ENCODE data around the gene RBM39. TPM values are rescaled to one million over a fixed set of nuclear protein-coding genes. Genes with fewer than 3 reads are reported as not detected.

RBM39 gene
- total and polyA plus RNA-seq, 9 of the 15 experiments (the other 6 are each of a cell fraction or from before 2014, with no cell fraction given): 143 to 319 (median 228) TPM

DNA sequence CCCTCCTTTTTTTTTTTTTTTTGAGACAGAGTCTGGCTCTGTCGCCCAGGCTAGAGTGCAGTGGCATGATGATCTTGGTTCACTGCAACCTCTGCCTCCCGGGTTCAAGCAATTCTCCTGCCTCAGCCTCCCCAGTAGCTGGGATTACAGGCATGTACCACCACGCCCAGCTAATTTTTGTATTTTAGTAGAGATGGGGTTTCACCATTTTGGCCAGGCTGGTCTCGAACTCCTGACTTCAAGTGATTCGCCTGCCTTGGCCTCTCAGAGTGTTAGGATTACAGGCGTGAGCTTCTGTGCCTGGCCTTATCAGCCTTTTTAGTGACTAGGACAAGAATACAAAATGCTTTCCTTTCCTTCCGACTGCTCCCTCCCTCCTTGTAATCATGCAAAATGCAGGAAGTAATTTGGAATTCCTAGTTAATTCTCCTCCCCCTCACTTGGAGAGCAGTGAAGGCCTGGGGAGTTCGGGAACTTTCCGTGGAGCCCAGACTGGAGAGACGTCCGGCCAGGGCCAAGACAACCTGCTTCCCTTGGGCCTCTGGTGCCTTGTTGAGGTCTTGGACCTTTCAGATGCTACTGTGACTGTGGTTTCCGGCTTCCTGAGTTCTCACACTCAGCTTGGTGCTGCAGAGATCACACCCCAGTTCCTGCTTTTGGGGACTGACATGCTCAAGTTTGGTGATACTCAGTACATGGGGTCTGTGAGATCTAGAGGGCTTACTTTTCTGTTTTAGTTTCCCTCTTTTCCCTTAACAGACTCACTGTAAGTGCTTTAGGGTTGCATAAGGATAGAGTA, 25.8 kb upstream of the RBM39 start:
- Histone ChIP-seq H3K27ac (ENCODE audit: extremely low read depth, low read depth, low read length) (peak overlapping the region; percentile 63; the same call in 2 of the 3 replicates), H3K4me3 (no peak overlapping the region), H3K9me1 (ENCODE audit: control insufficient read depth, insufficient read depth, low read length) (no peaks in the 10 kb centered on the region), H2AFZ (ENCODE audit: low read depth, low read length) (peak overlapping the region; percentile 98), H3K27me3 (ENCODE audit: control insufficient read depth in 2 of 2, insufficient read depth in 2 of 2, low read length in 2 of 2) (no peaks in the 10 kb centered on the region), H3K36me3 (ENCODE audit: control insufficient read depth, insufficient read depth, low read length) (no peaks in the 10 kb centered on the region), H3K9me3 (replicated peaks; ENCODE audit: control insufficient read depth, insufficient read depth, low read depth, low read length) (no peaks in the 10 kb centered on the region), H3K79me2 (ENCODE audit: control insufficient read depth, insufficient read depth, low read length) (peaks cover 8% of the 10 kb centered on the region), H3K4me1 (replicated peaks in 1 of 2; ENCODE audit: control insufficient read depth in 2 of 2, insufficient read depth in 2 of 2, low read length in 2 of 2) (peaks cover 14 to 25% of the 10 kb centered on the region in 2 experiments), H4K20me1 (replicated peaks; ENCODE audit: control insufficient read depth, insufficient read depth, low read length) (no peaks in the 10 kb centered on the region), H3K4me2 (ENCODE audit: insufficient read depth, low read length) (peak overlapping the region; percentile 48), H3K9ac (ENCODE audit: insufficient read depth in 1 of 2, low read depth in 2 of 2, low read length in 2 of 2) (peak overlapping the region; percentile 20 to 85; a peak in 2 of 4 replicates)
- DNase-seq (ENCODE audit: extremely low read depth in 1 of 4, low spot score in 3 of 4) (peak in 2 of 4 experiments; percentile 20 to 42), ATAC-seq (no peak), FAIRE-seq (no peak)
- BruUV-seq (replicated peaks): no TSS peak
- ChIA-PET POLR2A (interaction anchor here (1.4 to 2.6 kb wide), 3 partner anchors 9 to 26 kb away, joined by 6 to 32 read pairs (median 10); partner anchors contain the start of gene RBM39), CTCF (ENCODE audit: low intra/inter-chr PET ratio) (no interaction called here)
- in situ Hi-C loops (cut with MboI): no loop called here
- 48% methylated on average over 10 of the region's 12 CpGs for WGBS (ENCODE audit: insufficient coverage, low coverage, missing lambda C conversion rate)
- intact Hi-C loops (cut with micrococcal nuclease): no loop called here
- TF ChIP-seq NRF1 (conservative IDR thresholded peaks at IDR 0.05 in 1 of 2, IDR thresholded peaks at IDR 0.05 in 1 of 2) (0 out of 4 replicates have a peak, but pooled peaks of 1 of the 2 experiments have one; percentile 17), MAZ (CRISPR knock-in tag; conservative IDR thresholded peaks at IDR 0.05 in 1 of 2, IDR thresholded peaks at IDR 0.05 in 1 of 2) (0 out of 4 replicates have a peak, but pooled peaks of 1 of the 2 experiments have one; percentile 16), ZBTB17 (CRISPR knock-in tag; IDR thresholded peaks at IDR 0.05) (no peak), ZFX (CRISPR knock-in tag; IDR thresholded peaks at IDR 0.05) (peak; percentile 51), ETV1 (tag; conservative IDR thresholded peaks at IDR 0.05; ENCODE audit: low read depth) (peak; percentile 66), MYBL2 (IDR thresholded peaks at IDR 0.05; ENCODE audit: low read depth) (no peak), MYBL2 (CRISPR knock-in tag; IDR thresholded peaks at IDR 0.05; ENCODE audit: borderline replicate concordance) (no peak), L3MBTL2 (IDR thresholded peaks at IDR 0.05) (0 out of 2 replicates have a peak, but pooled peaks have one; percentile 19), KAT7 (CRISPR knock-in tag; IDR thresholded peaks at IDR 0.05; ENCODE audit: borderline replicate concordance) (no peak)
- TF ChIP-seq, protein P1, sequence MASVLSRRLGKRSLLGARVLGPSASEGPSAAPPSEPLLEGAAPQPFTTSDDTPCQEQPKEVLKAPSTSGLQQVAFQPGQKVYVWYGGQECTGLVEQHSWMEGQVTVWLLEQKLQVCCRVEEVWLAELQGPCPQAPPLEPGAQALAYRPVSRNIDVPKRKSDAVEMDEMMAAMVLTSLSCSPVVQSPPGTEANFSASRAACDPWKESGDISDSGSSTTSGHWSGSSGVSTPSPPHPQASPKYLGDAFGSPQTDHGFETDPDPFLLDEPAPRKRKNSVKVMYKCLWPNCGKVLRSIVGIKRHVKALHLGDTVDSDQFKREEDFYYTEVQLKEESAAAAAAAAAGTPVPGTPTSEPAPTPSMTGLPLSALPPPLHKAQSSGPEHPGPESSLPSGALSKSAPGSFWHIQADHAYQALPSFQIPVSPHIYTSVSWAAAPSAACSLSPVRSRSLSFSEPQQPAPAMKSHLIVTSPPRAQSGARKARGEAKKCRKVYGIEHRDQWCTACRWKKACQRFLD (CRISPR knock-in tag; IDR thresholded peaks at IDR 0.05): peak; percentile 60; the same call in 1 of the 2 replicates
- TF ChIP-seq, protein P2, sequence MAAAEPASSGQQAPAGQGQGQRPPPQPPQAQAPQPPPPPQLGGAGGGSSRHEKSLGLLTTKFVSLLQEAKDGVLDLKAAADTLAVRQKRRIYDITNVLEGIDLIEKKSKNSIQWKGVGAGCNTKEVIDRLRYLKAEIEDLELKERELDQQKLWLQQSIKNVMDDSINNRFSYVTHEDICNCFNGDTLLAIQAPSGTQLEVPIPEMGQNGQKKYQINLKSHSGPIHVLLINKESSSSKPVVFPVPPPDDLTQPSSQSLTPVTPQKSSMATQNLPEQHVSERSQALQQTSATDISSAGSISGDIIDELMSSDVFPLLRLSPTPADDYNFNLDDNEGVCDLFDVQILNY (CRISPR knock-in tag; IDR thresholded peaks at IDR 0.05): no peak
- TF ChIP-seq, protein P3, sequence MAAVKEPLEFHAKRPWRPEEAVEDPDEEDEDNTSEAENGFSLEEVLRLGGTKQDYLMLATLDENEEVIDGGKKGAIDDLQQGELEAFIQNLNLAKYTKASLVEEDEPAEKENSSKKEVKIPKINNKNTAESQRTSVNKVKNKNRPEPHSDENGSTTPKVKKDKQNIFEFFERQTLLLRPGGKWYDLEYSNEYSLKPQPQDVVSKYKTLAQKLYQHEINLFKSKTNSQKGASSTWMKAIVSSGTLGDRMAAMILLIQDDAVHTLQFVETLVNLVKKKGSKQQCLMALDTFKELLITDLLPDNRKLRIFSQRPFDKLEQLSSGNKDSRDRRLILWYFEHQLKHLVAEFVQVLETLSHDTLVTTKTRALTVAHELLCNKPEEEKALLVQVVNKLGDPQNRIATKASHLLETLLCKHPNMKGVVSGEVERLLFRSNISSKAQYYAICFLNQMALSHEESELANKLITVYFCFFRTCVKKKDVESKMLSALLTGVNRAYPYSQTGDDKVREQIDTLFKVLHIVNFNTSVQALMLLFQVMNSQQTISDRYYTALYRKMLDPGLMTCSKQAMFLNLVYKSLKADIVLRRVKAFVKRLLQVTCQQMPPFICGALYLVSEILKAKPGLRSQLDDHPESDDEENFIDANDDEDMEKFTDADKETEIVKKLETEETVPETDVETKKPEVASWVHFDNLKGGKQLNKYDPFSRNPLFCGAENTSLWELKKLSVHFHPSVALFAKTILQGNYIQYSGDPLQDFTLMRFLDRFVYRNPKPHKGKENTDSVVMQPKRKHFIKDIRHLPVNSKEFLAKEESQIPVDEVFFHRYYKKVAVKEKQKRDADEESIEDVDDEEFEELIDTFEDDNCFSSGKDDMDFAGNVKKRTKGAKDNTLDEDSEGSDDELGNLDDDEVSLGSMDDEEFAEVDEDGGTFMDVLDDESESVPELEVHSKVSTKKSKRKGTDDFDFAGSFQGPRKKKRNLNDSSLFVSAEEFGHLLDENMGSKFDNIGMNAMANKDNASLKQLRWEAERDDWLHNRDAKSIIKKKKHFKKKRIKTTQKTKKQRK (IDR thresholded peaks at IDR 0.05; ENCODE audit: borderline replicate concordance, low read depth, low read length): no peak
- TF ChIP-seq, protein P4, sequence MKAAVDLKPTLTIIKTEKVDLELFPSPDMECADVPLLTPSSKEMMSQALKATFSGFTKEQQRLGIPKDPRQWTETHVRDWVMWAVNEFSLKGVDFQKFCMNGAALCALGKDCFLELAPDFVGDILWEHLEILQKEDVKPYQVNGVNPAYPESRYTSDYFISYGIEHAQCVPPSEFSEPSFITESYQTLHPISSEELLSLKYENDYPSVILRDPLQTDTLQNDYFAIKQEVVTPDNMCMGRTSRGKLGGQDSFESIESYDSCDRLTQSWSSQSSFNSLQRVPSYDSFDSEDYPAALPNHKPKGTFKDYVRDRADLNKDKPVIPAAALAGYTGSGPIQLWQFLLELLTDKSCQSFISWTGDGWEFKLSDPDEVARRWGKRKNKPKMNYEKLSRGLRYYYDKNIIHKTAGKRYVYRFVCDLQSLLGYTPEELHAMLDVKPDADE (conservative IDR thresholded peaks at IDR 0.05; ENCODE audit: control insufficient read depth, low read depth, low read length): no peak
